Spleen (tissue), 7 donors: Measurements from ENCODE around the gene TTC3.

Experiments used
- POLR2A ChIP-seq, 3 donors: fragments of 450-650 bp; IDR thresholded peaks; one replicate each; pipeline ENCODE4 v1.5.1; 2017; ENCODE audit warnings: antibody characterized with exemption in 3 of 3, mild to moderate bottlenecking in 1 of 3
- TF ChIP-seq, protein P1 (sequence below), 11 experiments: fragments of 200-600 bp in 7 of 11; fragments of 450-650 bp in 4 of 11; sonication (generic) in 4 of 11; IDR thresholded peaks in 8 of 11; conservative IDR thresholded peaks in 3 of 11; 1 replicate in 7 of 11; 2 replicates in 4 of 11; pipeline versions ENCODE4 v1.4.0 to v1.8.0; 2016 to 2021; ENCODE audit warnings: antibody characterized with exemption in 11 of 11, inconsistent platforms in 4 of 11, mild to moderate bottlenecking in 1 of 11
- donor health status: DM: no; HTN: no; CAD: no; lungs with moderate emphysema.
- donor health status: DM: no; HTN: no; CAD: no.
- donor health status: DM: no; HTN: no; CAD: no.

DNA sequence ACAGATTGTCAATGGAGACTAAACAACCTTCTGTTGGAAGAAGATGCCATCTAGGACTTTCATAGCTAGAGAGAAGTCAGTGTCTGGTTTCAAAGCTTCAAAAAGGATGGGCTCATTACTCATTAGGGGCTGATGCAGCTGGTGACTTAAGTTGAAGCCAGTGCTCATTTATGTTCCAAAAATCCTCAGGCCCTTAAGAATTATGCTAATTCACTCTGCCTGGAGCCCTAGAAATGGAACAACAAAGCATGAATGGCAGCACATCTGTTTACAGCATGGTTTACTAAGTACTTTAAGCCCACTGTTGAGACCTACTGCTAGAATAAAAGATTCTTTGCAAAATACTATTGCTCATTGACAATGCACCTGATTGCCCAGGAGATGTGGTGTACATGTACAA is 63.7 kb downstream of the TTC3 start:
- TF ChIP-seq, protein P1, sequence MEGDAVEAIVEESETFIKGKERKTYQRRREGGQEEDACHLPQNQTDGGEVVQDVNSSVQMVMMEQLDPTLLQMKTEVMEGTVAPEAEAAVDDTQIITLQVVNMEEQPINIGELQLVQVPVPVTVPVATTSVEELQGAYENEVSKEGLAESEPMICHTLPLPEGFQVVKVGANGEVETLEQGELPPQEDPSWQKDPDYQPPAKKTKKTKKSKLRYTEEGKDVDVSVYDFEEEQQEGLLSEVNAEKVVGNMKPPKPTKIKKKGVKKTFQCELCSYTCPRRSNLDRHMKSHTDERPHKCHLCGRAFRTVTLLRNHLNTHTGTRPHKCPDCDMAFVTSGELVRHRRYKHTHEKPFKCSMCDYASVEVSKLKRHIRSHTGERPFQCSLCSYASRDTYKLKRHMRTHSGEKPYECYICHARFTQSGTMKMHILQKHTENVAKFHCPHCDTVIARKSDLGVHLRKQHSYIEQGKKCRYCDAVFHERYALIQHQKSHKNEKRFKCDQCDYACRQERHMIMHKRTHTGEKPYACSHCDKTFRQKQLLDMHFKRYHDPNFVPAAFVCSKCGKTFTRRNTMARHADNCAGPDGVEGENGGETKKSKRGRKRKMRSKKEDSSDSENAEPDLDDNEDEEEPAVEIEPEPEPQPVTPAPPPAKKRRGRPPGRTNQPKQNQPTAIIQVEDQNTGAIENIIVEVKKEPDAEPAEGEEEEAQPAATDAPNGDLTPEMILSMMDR (IDR thresholded peaks at IDR 0.05 in 8 of 11, conservative IDR thresholded peaks at IDR 0.05 in 3 of 11): no peak
- no peak for TF ChIP-seq POLR2A (IDR thresholded peaks at IDR 0.05)
